Hepatic stellate cell (primary cell): ENCODE results near the gene ZBTB9.
"Not testable (repeated sequence)": the region's sequence is repeated elsewhere in the genome, so short reads cannot be mapped to it uniquely, and the experiment has no call there.

ENCODE experiments used
- DNase-seq: peaks from one replicate; pipeline ENCODE4 v3.0.0; 2011; ENCODE audit warnings: low spot score

The ZBTB9 gene

GRCh38 chr6:33466075-33466735, 11.8 kb downstream of the ZBTB9 start:
- DNase-seq, result no peak

GRCh38 chr6:33467091-33467490, 12.7 kb downstream of the ZBTB9 start:
- DNase-seq, result no peak

GRCh38 chr6:33469661-33470060, 15.3 kb downstream of the ZBTB9 start:
- no peak for DNase-seq

GRCh38 chr6:33477864-33478263, 23.5 kb downstream of the ZBTB9 start:
- no peak for DNase-seq

- no peak for DNase-seq
These were observed 26.8 kb downstream of the ZBTB9 start for GRCh38 chr6:33481192-33481591.

- DNase-seq, result not testable (repeated sequence)
These were observed 28.2 kb downstream of the ZBTB9 start for GRCh38 chr6:33482620-33483019.

- DNase-seq, result no peak
These were observed 29.3 kb downstream of the ZBTB9 start for GRCh38 chr6:33483678-33484077.

GRCh38 chr6:33484673-33485262, 30.4 kb downstream of the ZBTB9 start:
- not testable (repeated sequence) for DNase-seq

- not testable (repeated sequence) for DNase-seq
These were observed 31.3 kb downstream of the ZBTB9 start for GRCh38 chr6:33485680-33486079.

- no peak for DNase-seq
These were observed 34.0 kb downstream of the ZBTB9 start for GRCh38 chr6:33488339-33488738.

GRCh38 chr6:33490198-33490597, 35.8 kb downstream of the ZBTB9 start:
- no peak for DNase-seq

- no peak for DNase-seq
These were observed 36.2 kb downstream of the ZBTB9 start for GRCh38 chr6:33490621-33491020.

GRCh38 chr6:33492093-33492492, 37.7 kb downstream of the ZBTB9 start:
- DNase-seq, result no peak

- DNase-seq, result no peak
These were observed 42.8 kb downstream of the ZBTB9 start for GRCh38 chr6:33497157-33497556.

- no peak for DNase-seq
These were observed 48.1 kb downstream of the ZBTB9 start for GRCh38 chr6:33502486-33502885.

GRCh38 chr6:33504486-33504885, 50.1 kb downstream of the ZBTB9 start:
- no peak for DNase-seq

GRCh38 chr6:33505548-33506370, 51.4 kb downstream of the ZBTB9 start:
- DNase-seq, result no peak
